Measurements from ENCODE around the gene GRHL3. TPM values are rescaled to one million over a fixed set of nuclear protein-coding genes. Genes with fewer than 3 reads are reported as not detected.

GRHL3 gene
- total and polyA plus RNA-seq, 2 donors (not counting 3 experiments of a cell fraction or from before 2014, with no cell fraction given) = not detected

DNA sequence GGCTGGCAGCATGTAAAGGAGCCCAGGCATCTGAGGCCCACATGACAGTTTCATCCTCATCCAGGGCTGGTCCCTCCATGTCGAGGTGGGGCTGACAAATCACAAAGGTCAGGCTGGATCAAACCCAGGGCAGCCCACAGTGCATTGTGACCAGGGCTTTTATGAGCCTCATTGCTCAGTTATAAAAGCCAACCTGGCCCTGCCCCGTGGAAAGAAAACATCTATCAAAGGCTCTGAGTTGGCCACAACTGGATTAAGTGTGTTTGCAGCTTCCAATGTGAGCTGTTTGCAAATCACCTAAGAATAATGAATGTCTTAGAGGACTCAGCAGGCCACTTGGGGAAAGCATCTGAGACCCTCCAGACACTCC lies 45.4 kb downstream of the GRHL3 start:
- POLR2A ChIA-PET = no interaction called here
- H3K27ac ChIP-seq (ENCODE audit: insufficient read depth, low read depth, low read length) = no peak overlapping the region
- CTCF ChIA-PET = no interaction called here

DNA sequence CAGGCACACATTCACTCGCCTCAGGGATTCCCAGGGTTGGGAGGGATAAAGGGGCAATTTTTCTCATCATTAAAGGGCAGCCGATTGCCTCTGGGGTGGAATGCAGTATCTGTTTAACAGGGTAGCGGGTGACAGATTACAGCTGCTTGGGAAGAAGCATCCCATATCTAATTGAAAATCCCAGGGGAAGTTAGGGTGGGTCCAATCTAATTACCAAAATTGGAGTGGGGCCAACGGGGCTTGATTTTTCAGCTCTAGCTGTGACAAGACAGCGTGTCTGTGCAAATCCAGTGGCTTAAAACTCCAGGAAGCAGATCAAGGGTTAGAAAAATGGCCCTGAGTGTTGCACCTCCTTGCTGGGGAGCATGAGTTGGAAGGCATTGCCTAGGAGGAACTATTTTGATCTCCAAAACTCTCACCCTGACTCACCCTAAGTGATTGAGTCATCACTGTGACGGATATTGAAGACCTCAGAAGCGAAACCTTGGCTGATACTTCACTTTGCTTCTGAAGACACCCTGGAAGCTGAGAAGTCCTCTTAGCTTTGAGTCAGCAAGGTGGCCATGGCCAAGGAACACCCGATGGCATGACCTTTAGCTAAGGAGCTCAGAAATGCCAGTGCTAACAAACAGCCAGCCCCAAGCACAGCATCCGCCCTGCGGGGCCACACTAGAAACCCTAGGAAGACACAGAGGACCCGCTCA lies 46.0 kb downstream of the GRHL3 start:
- H3K79me2 ChIP-seq (ENCODE audit: control insufficient read depth, insufficient read depth, low read length) = no peaks in the 10 kb centered on the region
- no peak overlapping the region for H3K4me3 ChIP-seq (replicated peaks in 1 of 3; ENCODE audit: insufficient read depth in 1 of 3, low read depth in 1 of 3, low read length in 3 of 3)
- H3K4me2 ChIP-seq (ENCODE audit: insufficient read depth, low read length) = no peak overlapping the region
- no peaks in the 10 kb centered on the region for H3K9me1 ChIP-seq (replicated peaks; ENCODE audit: control insufficient read depth, extremely low read depth, insufficient read depth, low read length)
- H3K9ac ChIP-seq (replicated peaks; ENCODE audit: extremely low read depth, insufficient read depth, low read length) = no peak overlapping the region
- ChIA-PET CTCF (interaction anchor here (1.0 kb wide), 1 partner anchor 16 kb away, joined by 3 read pairs; no protein-coding TSS in a partner anchor), POLR2A (no interaction called here)
- H3K27ac ChIP-seq (ENCODE audit: insufficient read depth, low read depth, low read length) = no peak overlapping the region
- TF ChIP-seq JUN (IDR thresholded peaks at IDR 0.05; ENCODE audit: borderline replicate concordance, insufficient read depth, insufficient read length, low read depth) = peak; percentile 22
- TF ChIP-seq POLR2AphosphoS5 (IDR thresholded peaks at IDR 0.05; ENCODE audit: insufficient read depth, low read depth, low read length) = no peak
- TF ChIP-seq FOS (IDR thresholded peaks at IDR 0.05; ENCODE audit: borderline replicate concordance, insufficient read depth, low read length) = peak; percentile 39
- BruUV-seq (replicated peaks) = no TSS peak
- no peaks in the 10 kb centered on the region for H3K36me3 ChIP-seq (ENCODE audit: control insufficient read depth in 2 of 2, extremely low read depth in 1 of 2, insufficient read depth in 2 of 2, low read length in 2 of 2)
- intact Hi-C loops (cut with micrococcal nuclease) (no loop called here), dilution Hi-C loops (cut with MboI; ENCODE audit: extremely low pct_ligation_motif_present, low sequenced_read_pairs) (no loop called here)
- H4K20me1 ChIP-seq (replicated peaks; ENCODE audit: control insufficient read depth, extremely low read depth, insufficient read depth, low read length) = no peaks in the 10 kb centered on the region
- FAIRE-seq = no peak
- no peaks in the 10 kb centered on the region for H3K27me3 ChIP-seq (ENCODE audit: control insufficient read depth in 2 of 2, insufficient read depth in 2 of 2, low read length in 2 of 2)
- no peaks in the 10 kb centered on the region for H3K9me3 ChIP-seq (replicated peaks; ENCODE audit: control insufficient read depth, insufficient read depth, low read length)
- H3K4me1 ChIP-seq (ENCODE audit: control insufficient read depth, extremely low read depth, insufficient read depth, low read length) = no peaks in the 10 kb centered on the region
- peak; percentile 4 for DNase-seq (ENCODE audit: low read depth, low spot score)
- H2AFZ ChIP-seq (ENCODE audit: low read depth, low read length) = no peak overlapping the region

More for the DNA sequence above, 45.4 kb downstream of the GRHL3 start:
- H3K9ac ChIP-seq (replicated peaks; ENCODE audit: extremely low read depth, insufficient read depth, low read length) = no peak overlapping the region
- DNase-seq (ENCODE audit: low read depth, low spot score) = no peak
- dilution Hi-C loops (cut with MboI; ENCODE audit: extremely low pct_ligation_motif_present, low sequenced_read_pairs) (no loop called here), intact Hi-C loops (cut with micrococcal nuclease) (no loop called here)
- H3K79me2 ChIP-seq (ENCODE audit: control insufficient read depth, insufficient read depth, low read length) = no peaks in the 10 kb centered on the region
- no peak overlapping the region for H3K4me3 ChIP-seq (replicated peaks in 1 of 3; ENCODE audit: insufficient read depth in 1 of 3, low read depth in 1 of 3, low read length in 3 of 3)
- H4K20me1 ChIP-seq (replicated peaks; ENCODE audit: control insufficient read depth, extremely low read depth, insufficient read depth, low read length) = no peaks in the 10 kb centered on the region
- no peak for FAIRE-seq
- H3K4me1 ChIP-seq (ENCODE audit: control insufficient read depth, extremely low read depth, insufficient read depth, low read length) = no peaks in the 10 kb centered on the region
- no TSS peak for BruUV-seq (replicated peaks)
- no peak overlapping the region for H2AFZ ChIP-seq (ENCODE audit: low read depth, low read length)
- no peaks in the 10 kb centered on the region for H3K9me3 ChIP-seq (replicated peaks; ENCODE audit: control insufficient read depth, insufficient read depth, low read length)
- H3K4me2 ChIP-seq (ENCODE audit: insufficient read depth, low read length) = no peak overlapping the region
- no peaks in the 10 kb centered on the region for H3K36me3 ChIP-seq (ENCODE audit: control insufficient read depth in 2 of 2, extremely low read depth in 1 of 2, insufficient read depth in 2 of 2, low read length in 2 of 2)
- TF ChIP-seq, protein P1, sequence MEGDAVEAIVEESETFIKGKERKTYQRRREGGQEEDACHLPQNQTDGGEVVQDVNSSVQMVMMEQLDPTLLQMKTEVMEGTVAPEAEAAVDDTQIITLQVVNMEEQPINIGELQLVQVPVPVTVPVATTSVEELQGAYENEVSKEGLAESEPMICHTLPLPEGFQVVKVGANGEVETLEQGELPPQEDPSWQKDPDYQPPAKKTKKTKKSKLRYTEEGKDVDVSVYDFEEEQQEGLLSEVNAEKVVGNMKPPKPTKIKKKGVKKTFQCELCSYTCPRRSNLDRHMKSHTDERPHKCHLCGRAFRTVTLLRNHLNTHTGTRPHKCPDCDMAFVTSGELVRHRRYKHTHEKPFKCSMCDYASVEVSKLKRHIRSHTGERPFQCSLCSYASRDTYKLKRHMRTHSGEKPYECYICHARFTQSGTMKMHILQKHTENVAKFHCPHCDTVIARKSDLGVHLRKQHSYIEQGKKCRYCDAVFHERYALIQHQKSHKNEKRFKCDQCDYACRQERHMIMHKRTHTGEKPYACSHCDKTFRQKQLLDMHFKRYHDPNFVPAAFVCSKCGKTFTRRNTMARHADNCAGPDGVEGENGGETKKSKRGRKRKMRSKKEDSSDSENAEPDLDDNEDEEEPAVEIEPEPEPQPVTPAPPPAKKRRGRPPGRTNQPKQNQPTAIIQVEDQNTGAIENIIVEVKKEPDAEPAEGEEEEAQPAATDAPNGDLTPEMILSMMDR (IDR thresholded peaks at IDR 0.05; ENCODE audit: extremely low read depth in 1 of 2, insufficient read depth in 1 of 2, low read depth in 1 of 2, low read length in 2 of 2) = no peak
- TF ChIP-seq MYC (IDR thresholded peaks at IDR 0.05; ENCODE audit: low read depth, low read length) = no peak
- no peak for TF ChIP-seq JUN (IDR thresholded peaks at IDR 0.05; ENCODE audit: borderline replicate concordance, insufficient read depth, insufficient read length, low read depth)
- no peak for TF ChIP-seq POLR2A (IDR thresholded peaks at IDR 0.05; ENCODE audit: low read depth, low read length)
- TF ChIP-seq EZH2 (IDR thresholded peaks at IDR 0.05; ENCODE audit: borderline replicate concordance, low read depth, low read length, severe bottlenecking) = no peak
- no peaks in the 10 kb centered on the region for H3K27me3 ChIP-seq (ENCODE audit: control insufficient read depth in 2 of 2, insufficient read depth in 2 of 2, low read length in 2 of 2)
- no peaks in the 10 kb centered on the region for H3K9me1 ChIP-seq (replicated peaks; ENCODE audit: control insufficient read depth, extremely low read depth, insufficient read depth, low read length)
